ENCODE results near the gene SLCO3A1.

SLCO3A1 gene

GRCh38 chr15:91872356-91873137 is 19.0 kb downstream of the SLCO3A1 start:
- peak; percentile 69 for DNase-seq (ENCODE audit: low read depth)
- H3K4me3 ChIP-seq (ENCODE audit: low read length), result no peak overlapping the region
- no peak for TF ChIP-seq CTCF (IDR thresholded peaks at IDR 0.05; ENCODE audit: insufficient read depth, low read depth, low read length, missing control alignments)

- DNase-seq (ENCODE audit: low read depth), result peak; percentile 17
- no peak overlapping the region for H3K4me3 ChIP-seq (ENCODE audit: low read length)
- TF ChIP-seq CTCF (IDR thresholded peaks at IDR 0.05; ENCODE audit: insufficient read depth, low read depth, low read length, missing control alignments), result no peak
These were observed 19.6 kb downstream of the SLCO3A1 start for GRCh38 chr15:91873138-91873536.

DNA sequence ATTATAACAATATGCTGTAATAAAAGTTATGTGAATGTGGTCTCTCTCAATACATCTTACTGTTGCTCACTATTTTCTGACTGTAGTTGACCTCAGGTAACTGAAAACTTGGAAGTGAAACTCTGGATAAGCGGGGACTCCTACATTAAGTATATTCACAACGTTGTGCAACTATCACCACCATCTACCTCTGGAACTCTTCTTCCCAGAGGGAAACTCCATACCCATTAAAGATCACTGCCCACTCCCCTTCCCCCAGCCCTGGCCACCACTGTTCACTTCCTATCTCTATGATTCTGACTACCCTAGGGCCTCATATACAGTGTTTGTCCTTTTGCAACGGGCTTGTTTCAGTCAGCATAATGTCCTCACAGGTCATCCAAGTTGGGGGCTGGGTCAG is 20.7 kb downstream of the SLCO3A1 start:
- no peak for DNase-seq (ENCODE audit: low read depth)
- no peak for TF ChIP-seq CTCF (IDR thresholded peaks at IDR 0.05; ENCODE audit: insufficient read depth, low read depth, low read length, missing control alignments)
- no peak overlapping the region for H3K4me3 ChIP-seq (ENCODE audit: low read length)

DNA sequence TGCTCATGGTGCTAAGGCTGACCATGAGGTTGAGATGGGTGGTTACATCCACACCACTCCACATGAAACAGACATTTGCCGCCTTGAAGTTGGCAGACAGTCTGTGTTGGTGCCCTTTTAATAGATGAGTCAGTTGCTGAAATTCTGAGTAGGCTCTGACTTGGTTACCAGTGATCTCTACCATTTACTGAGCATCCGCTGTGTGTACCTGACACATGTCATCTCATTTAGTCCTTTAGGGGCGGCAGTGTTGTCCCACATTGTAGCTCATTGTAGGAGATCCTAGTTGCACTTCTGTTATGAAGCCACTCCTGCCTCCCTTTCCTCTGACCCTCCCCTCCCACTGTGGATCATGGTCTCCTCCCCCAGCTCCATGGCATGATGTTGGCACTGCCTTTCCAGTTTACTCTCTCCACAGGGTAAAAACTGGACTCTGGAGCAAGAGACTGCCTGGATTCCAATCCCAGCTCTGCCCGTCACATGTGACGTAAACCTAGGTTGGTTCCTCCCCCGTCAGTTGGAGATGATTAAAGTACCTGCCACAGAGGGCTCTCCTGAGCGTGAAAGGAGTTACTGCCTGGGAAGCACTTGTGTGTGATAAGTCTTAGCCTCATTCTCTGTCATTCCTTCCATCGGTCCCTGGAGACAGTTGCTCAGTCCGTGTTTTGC is 21.6 kb downstream of the SLCO3A1 start:
- no peak for TF ChIP-seq CTCF (IDR thresholded peaks at IDR 0.05; ENCODE audit: insufficient read depth, low read depth, low read length, missing control alignments)
- H3K4me3 ChIP-seq (ENCODE audit: low read length), result no peak overlapping the region
- DNase-seq (ENCODE audit: low read depth), result no peak

- H3K4me3 ChIP-seq (ENCODE audit: low read length), result no peak overlapping the region
- no peak for TF ChIP-seq CTCF (IDR thresholded peaks at IDR 0.05; ENCODE audit: insufficient read depth, low read depth, low read length, missing control alignments)
- no peak for DNase-seq (ENCODE audit: low read depth)
These were observed 22.7 kb downstream of the SLCO3A1 start for GRCh38 chr15:91876187-91876586.

GRCh38 chr15:91878319-91878870 is 24.9 kb downstream of the SLCO3A1 start:
- TF ChIP-seq CTCF (IDR thresholded peaks at IDR 0.05; ENCODE audit: insufficient read depth, low read depth, low read length, missing control alignments), result no peak
- DNase-seq (ENCODE audit: low read depth), result no peak
- H3K4me3 ChIP-seq (ENCODE audit: low read length), result no peak overlapping the region

Measured in epithelial cell of esophagus (primary cell).